Mesenchymal stem cell (in vitro differentiated cells and primary cell): Measurements from ENCODE around the gene WNT9A.
"Not testable (repeated sequence)": the region's sequence is repeated elsewhere in the genome, so short reads cannot be mapped to it uniquely, and the experiment has no call there.

Experiments used
- DNase-seq: peaks from one replicate; pipeline ENCODE4 v3.0.0-alpha.2; 2013
- H2AFZ ChIP-seq: one replicate; pipeline ENCODE4 v1.6.1; 2013; ENCODE audit warnings: low read depth, mild to moderate bottlenecking, control low read depth, inconsistent platforms, low read length, moderate library complexity
- H2AK5ac ChIP-seq: 2 replicates; pipeline ENCODE4 v1.6.1; 2013; ENCODE audit warnings: low read length, moderate library complexity, mild to moderate bottlenecking, inconsistent platforms; ENCODE audit not compliant: severe bottlenecking
- H2BK120ac ChIP-seq: one replicate; pipeline ENCODE4 v1.6.1; 2013; ENCODE audit warnings: low read depth, mild to moderate bottlenecking, inconsistent platforms, low read length, moderate library complexity
- H2BK12ac ChIP-seq, 2 experiments: one replicate each; pipeline ENCODE4 v1.6.1; 2013; ENCODE audit warnings: inconsistent platforms in 2 of 2, low read length in 2 of 2, mild to moderate bottlenecking in 2 of 2, moderate library complexity in 2 of 2, control low read depth in 1 of 2
- H2BK15ac ChIP-seq: one replicate; pipeline ENCODE4 v1.6.1; 2013; ENCODE audit warnings: mild to moderate bottlenecking, low read depth, inconsistent platforms; ENCODE audit not compliant: poor library complexity, severe bottlenecking
- H2BK5ac ChIP-seq: 2 replicates; pipeline ENCODE4 v1.6.1; 2013; ENCODE audit warnings: low read depth, mild to moderate bottlenecking, low read length, control low read depth, inconsistent platforms; ENCODE audit not compliant: poor library complexity, severe bottlenecking
- H3K14ac ChIP-seq, 2 experiments: one replicate each; pipeline ENCODE4 v1.6.1; 2013; ENCODE audit warnings: inconsistent platforms in 2 of 2, low read length in 2 of 2, control low read depth in 1 of 2, mild to moderate bottlenecking in 1 of 2, moderate library complexity in 1 of 2
- H3K18ac ChIP-seq, 2 experiments: one replicate each; pipeline ENCODE4 v1.6.1; 2013; ENCODE audit warnings: inconsistent platforms in 2 of 2, low read length in 2 of 2, control low read depth in 1 of 2, low read depth in 1 of 2, mild to moderate bottlenecking in 1 of 2
- H3K23ac ChIP-seq, 2 experiments: one replicate each; pipeline ENCODE4 v1.6.1; 2013; ENCODE audit warnings: inconsistent platforms in 2 of 2, low read length in 2 of 2, mild to moderate bottlenecking in 2 of 2, moderate library complexity in 2 of 2, control low read depth in 1 of 2
- H3K27ac ChIP-seq: 2 replicates; pipeline ENCODE4 v1.5.1; 2013; ENCODE audit warnings: mild to moderate bottlenecking, moderate library complexity, low read length, control low read depth, inconsistent platforms; ENCODE audit not compliant: poor library complexity, severe bottlenecking
- H3K27me3 ChIP-seq, 2 experiments: 2 replicates each; pipeline versions ENCODE4 v1.6.1 to v1.7.0; 2013; ENCODE audit warnings: low read length in 2 of 2, mild to moderate bottlenecking in 2 of 2, moderate library complexity in 2 of 2, control low read depth in 1 of 2, inconsistent platforms in 1 of 2; ENCODE audit not compliant: control insufficient read depth in 1 of 2, insufficient read depth in 1 of 2
- H3K36me3 ChIP-seq, 2 experiments: 2 replicates each; pipeline versions ENCODE4 v1.6.1 to v1.7.0; 2013; ENCODE audit warnings: low read length in 2 of 2, control low read depth in 1 of 2, inconsistent platforms in 1 of 2, low read depth in 1 of 2, mild to moderate bottlenecking in 1 of 2; ENCODE audit not compliant: insufficient read depth in 2 of 2, control insufficient read depth in 1 of 2
- H3K4ac ChIP-seq, 2 experiments: one replicate each; pipeline ENCODE4 v1.6.1; 2013; ENCODE audit warnings: inconsistent platforms in 2 of 2, low read length in 2 of 2, mild to moderate bottlenecking in 2 of 2, moderate library complexity in 2 of 2, control low read depth in 1 of 2, low read depth in 1 of 2
- H3K4me1 ChIP-seq: 2 replicates; pipeline ENCODE4 v1.6.1; 2013; ENCODE audit warnings: low read depth, low read length, control low read depth; ENCODE audit not compliant: control insufficient read depth, insufficient read depth
- H3K4me2 ChIP-seq: 2 replicates; pipeline ENCODE4 v1.6.1; 2013; ENCODE audit warnings: low read length, mild to moderate bottlenecking, inconsistent platforms; ENCODE audit not compliant: poor library complexity, severe bottlenecking
- H3K4me3 ChIP-seq, 2 experiments: 2 replicates each; pipeline versions ENCODE4 v1.5.1 to v1.7.0; 2013; ENCODE audit warnings: low read length in 2 of 2, mild to moderate bottlenecking in 2 of 2, control low read depth in 1 of 2, low read depth in 1 of 2; ENCODE audit not compliant: insufficient read depth in 1 of 2
- H3K79me1 ChIP-seq: replicated peaks from 2 replicates; pipeline ENCODE4 v1.6.1; 2013; ENCODE audit warnings: mild to moderate bottlenecking, control low read depth, low read length, inconsistent platforms; ENCODE audit not compliant: poor library complexity, severe bottlenecking
- H3K9ac ChIP-seq: 2 replicates; pipeline ENCODE4 v1.7.0; 2013; ENCODE audit warnings: mild to moderate bottlenecking, low read length, moderate library complexity
- H3K9me3 ChIP-seq: 2 replicates; pipeline ENCODE4 v1.7.0; 2013; ENCODE audit warnings: mild to moderate bottlenecking, low read length; ENCODE audit not compliant: control insufficient read depth
- H4K8ac ChIP-seq: one replicate; pipeline ENCODE4 v1.6.1; 2013; ENCODE audit warnings: inconsistent platforms, mild to moderate bottlenecking, low read length, moderate library complexity
- H4K91ac ChIP-seq: one replicate; pipeline ENCODE4 v1.6.1; 2013; ENCODE audit warnings: mild to moderate bottlenecking, low read length, inconsistent platforms
- WGBS: methylation state at CpG from one replicate; pipeline ENCODE4 v1.1.7; 2013; ENCODE audit warnings: mixed read lengths; 5-methylcytosine and 5-hydroxymethylcytosine counted together

The WNT9A gene

GRCh38 chr1:227987181-227987580 is 39.4 kb upstream of the WNT9A start:
- Histone ChIP-seq H3K4me1 (no peaks in the 10 kb centered on the region), H3K36me3 (no peaks in the 10 kb centered on the region), H3K27me3 (peaks cover 0 to 3% of the 10 kb centered on the region in 2 experiments), H4K8ac (no peak overlapping the region), H3K23ac (no peak overlapping the region), H2BK120ac (no peak overlapping the region), H3K9ac (no peak overlapping the region), H3K14ac (no peak overlapping the region), H2BK15ac (no peak overlapping the region), H3K4me3 (no peak overlapping the region), H3K27ac (no peak overlapping the region), H4K91ac (no peak overlapping the region), H2AFZ (no peak overlapping the region), H2BK5ac (no peak overlapping the region), H3K4ac (no peak overlapping the region), H3K9me3 (peaks cover 13% of the 10 kb centered on the region), H2BK12ac (no peak overlapping the region), H2AK5ac (no peak overlapping the region), H3K79me1 (no peaks in the 10 kb centered on the region), H3K4me2 (no peak overlapping the region), H3K18ac (no peak overlapping the region)
- 98% methylated on average over 2 of the region's 2 CpGs for WGBS
- no peak for DNase-seq

- not testable (repeated sequence) for H2BK120ac ChIP-seq, H3K4me2 ChIP-seq, H3K18ac ChIP-seq, H3K27ac ChIP-seq, DNase-seq, H3K14ac ChIP-seq, H2BK12ac ChIP-seq, H2AK5ac ChIP-seq, H3K4me3 ChIP-seq, H4K91ac ChIP-seq, H4K8ac ChIP-seq, H3K4ac ChIP-seq, H3K4me1 ChIP-seq, H3K36me3 ChIP-seq, H3K9me3 ChIP-seq, H3K23ac ChIP-seq, H3K9ac ChIP-seq, H3K79me1 ChIP-seq, H2BK15ac ChIP-seq, H2BK5ac ChIP-seq, H3K27me3 ChIP-seq, H2AFZ ChIP-seq
- 74% methylated on average over 8 of the region's 21 CpGs for WGBS
These were observed 28.0 kb upstream of the WNT9A start for GRCh38 chr1:227975583-227976283.

GRCh38 chr1:227973724-227974288 is 26.1 kb upstream of the WNT9A start:
- not testable (repeated sequence) for H2AK5ac ChIP-seq, H3K36me3 ChIP-seq, H2BK5ac ChIP-seq, H2BK15ac ChIP-seq, H2BK12ac ChIP-seq, H3K9ac ChIP-seq, H4K8ac ChIP-seq, DNase-seq, H3K4ac ChIP-seq, H2BK120ac ChIP-seq, H3K79me1 ChIP-seq, H2AFZ ChIP-seq, H3K18ac ChIP-seq, H3K14ac ChIP-seq, H3K4me2 ChIP-seq, H4K91ac ChIP-seq, H3K4me3 ChIP-seq, H3K27ac ChIP-seq, H3K27me3 ChIP-seq, H3K4me1 ChIP-seq, H3K23ac ChIP-seq, H3K9me3 ChIP-seq
- WGBS: 94% methylated on average over 14 of the region's 32 CpGs

- not testable (repeated sequence) for H3K23ac ChIP-seq, H3K18ac ChIP-seq, H3K27ac ChIP-seq, H3K4ac ChIP-seq, H3K36me3 ChIP-seq, H3K4me2 ChIP-seq, H2BK5ac ChIP-seq, H3K9me3 ChIP-seq, H2BK120ac ChIP-seq, H4K8ac ChIP-seq, H3K9ac ChIP-seq, H3K79me1 ChIP-seq, H2AK5ac ChIP-seq, DNase-seq, H3K4me1 ChIP-seq, H2BK15ac ChIP-seq, H3K4me3 ChIP-seq, H3K27me3 ChIP-seq, H3K14ac ChIP-seq, H4K91ac ChIP-seq, H2AFZ ChIP-seq, H2BK12ac ChIP-seq
- WGBS: 91% methylated on average over 22 of the region's 22 CpGs
These were observed 25.2 kb upstream of the WNT9A start for GRCh38 chr1:227972843-227973374.
